ENCODE data around the gene CHM. TPM values are rescaled to one million over a fixed set of nuclear protein-coding genes. Genes with fewer than 3 reads are reported as not detected.

Gene CHM
- total RNA-seq, 1 donor from 2014 or later: 15.0 TPM

DNA sequence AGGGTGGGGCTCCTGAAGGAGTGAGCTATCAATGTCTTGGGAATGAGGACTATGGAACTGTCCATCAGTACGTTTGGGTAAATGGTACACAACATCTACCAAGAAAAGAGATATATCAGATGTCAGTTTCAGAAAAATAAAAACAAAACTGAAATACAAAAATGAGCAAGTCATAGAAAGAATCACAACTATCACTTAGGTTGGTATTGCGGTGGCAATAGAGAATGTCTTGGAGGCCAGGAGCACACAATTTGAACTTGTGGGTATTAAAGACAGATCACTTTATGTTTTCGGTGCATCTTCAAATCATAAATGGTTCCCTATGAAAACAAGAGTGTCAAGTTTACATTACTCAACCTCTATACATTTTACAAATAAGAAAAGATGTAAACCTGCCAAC is 176.8 kb downstream of the CHM start:
- TF ChIP-seq, protein P1, sequence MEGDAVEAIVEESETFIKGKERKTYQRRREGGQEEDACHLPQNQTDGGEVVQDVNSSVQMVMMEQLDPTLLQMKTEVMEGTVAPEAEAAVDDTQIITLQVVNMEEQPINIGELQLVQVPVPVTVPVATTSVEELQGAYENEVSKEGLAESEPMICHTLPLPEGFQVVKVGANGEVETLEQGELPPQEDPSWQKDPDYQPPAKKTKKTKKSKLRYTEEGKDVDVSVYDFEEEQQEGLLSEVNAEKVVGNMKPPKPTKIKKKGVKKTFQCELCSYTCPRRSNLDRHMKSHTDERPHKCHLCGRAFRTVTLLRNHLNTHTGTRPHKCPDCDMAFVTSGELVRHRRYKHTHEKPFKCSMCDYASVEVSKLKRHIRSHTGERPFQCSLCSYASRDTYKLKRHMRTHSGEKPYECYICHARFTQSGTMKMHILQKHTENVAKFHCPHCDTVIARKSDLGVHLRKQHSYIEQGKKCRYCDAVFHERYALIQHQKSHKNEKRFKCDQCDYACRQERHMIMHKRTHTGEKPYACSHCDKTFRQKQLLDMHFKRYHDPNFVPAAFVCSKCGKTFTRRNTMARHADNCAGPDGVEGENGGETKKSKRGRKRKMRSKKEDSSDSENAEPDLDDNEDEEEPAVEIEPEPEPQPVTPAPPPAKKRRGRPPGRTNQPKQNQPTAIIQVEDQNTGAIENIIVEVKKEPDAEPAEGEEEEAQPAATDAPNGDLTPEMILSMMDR (conservative IDR thresholded peaks at IDR 0.05; ENCODE audit: low read depth, low read length): no peak
- no peak for DNase-seq (ENCODE audit: low read depth)
- H3K4me3 ChIP-seq (ENCODE audit: low read depth, low read length): no peak overlapping the region

DNA sequence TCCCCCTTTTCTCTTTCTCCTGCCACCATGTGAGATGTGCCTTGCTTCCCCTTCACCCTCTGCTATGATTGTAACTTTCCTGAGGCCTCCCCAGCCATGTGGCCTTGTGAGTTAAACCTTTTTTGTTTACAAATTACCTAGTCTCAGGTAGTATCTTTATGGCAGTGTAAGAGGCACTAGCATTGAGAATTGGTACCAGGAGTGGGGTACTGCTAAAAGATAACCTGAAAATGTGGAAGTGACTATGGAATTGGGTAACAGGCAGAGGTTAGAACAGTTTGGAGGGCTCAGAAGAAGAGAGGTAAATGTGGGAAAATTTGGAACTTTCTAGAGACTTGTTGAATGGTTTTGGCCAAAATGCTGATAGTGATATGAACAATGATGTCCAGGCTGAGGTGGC is 182.0 kb downstream of the CHM start:
- H3K4me3 ChIP-seq (ENCODE audit: low read depth, low read length): no peak overlapping the region
- TF ChIP-seq, protein P1 (conservative IDR thresholded peaks at IDR 0.05; ENCODE audit: low read depth, low read length): no peak
- no peak for DNase-seq (ENCODE audit: low read depth)

DNA sequence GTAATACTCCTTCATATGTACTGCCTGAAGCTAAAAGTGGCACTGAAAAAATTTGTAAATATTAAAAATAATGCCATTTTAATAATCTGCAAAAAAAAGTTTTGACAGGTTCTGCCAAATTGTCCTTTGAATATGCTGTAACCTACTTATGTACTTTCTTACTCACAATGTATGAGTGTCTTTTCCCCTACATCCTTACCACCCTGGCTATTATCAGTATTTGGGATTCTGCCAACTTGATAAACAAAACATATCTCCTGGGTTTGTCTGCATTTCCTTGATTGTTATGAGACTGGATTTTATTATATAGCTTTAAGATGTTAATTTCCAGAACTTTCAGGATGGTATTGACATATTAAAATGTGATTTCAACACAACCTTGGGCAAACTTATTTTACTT is 187.9 kb downstream of the CHM start:
- DNase-seq (ENCODE audit: low read depth): no peak
- TF ChIP-seq, protein P1 (conservative IDR thresholded peaks at IDR 0.05; ENCODE audit: low read depth, low read length): no peak
- no peak overlapping the region for H3K4me3 ChIP-seq (ENCODE audit: low read depth, low read length)

DNA sequence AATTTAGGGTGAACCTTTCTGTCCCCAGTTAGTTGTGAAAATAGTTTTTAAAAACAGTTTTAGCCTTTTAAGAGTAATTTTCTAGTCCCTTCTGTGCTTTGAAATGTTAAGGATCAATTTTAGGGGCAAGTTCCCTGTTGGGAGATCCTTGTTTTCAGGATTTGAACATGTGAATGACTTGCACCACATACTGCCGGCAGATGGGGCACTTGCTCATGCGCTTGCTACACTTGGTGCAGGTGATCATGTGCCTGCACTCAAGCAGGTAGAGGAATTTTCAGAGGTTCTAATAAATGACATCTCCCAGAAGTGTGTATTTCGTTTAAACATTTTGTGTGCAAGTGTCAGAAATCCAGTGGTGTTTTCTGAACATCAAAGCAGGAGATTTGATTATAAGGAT is 195.9 kb downstream of the CHM start:
- H3K4me3 ChIP-seq (ENCODE audit: low read depth, low read length): no peak overlapping the region
- TF ChIP-seq, protein P1 (conservative IDR thresholded peaks at IDR 0.05; ENCODE audit: low read depth, low read length): peak; percentile 59
- DNase-seq (ENCODE audit: low read depth): no peak

DNA sequence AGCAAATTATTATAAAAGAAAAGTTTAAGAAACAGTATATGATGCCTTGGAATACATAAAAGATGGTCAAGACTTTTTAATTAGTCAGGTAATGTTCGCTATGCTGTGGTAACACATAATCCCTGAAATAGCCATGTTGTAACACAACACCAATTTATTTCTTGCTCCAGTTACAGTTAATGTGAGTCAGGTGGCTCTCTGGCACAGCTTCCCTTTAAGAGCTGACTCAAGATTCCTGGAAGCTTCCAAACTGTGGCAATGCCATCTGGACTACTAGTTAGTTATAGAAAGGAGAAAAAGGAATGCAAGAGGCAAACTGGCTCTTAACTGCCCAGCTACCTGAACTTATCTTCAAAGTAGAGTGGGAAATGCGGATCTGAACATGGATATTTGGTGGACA is 210.5 kb downstream of the CHM start:
- no peak overlapping the region for H3K4me3 ChIP-seq (ENCODE audit: low read depth, low read length)
- DNase-seq (ENCODE audit: low read depth): peak; percentile 25
- TF ChIP-seq, protein P1 (conservative IDR thresholded peaks at IDR 0.05; ENCODE audit: low read depth, low read length): no peak

DNA sequence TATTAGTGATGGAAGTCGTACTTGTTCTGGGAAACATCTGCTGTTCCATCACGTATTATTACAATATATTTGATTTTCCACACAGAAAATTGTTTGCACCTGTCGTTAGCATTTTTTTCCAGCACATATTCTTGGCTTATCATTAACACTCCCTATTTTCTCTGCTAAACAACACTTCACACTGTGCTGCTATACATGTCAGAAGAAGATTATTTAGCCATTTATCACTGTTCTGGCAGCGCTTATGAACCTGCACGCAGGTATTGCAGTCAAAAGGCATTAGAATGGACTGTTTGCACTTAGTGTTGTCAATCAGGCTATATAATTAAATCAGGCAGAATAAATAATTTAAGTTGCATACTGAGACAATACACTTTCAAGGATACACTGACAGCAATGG is 218.6 kb downstream of the CHM start:
- TF ChIP-seq, protein P1 (conservative IDR thresholded peaks at IDR 0.05; ENCODE audit: low read depth, low read length): no peak
- DNase-seq (ENCODE audit: low read depth): no peak
- H3K4me3 ChIP-seq (ENCODE audit: low read depth, low read length): no peak overlapping the region

DNA sequence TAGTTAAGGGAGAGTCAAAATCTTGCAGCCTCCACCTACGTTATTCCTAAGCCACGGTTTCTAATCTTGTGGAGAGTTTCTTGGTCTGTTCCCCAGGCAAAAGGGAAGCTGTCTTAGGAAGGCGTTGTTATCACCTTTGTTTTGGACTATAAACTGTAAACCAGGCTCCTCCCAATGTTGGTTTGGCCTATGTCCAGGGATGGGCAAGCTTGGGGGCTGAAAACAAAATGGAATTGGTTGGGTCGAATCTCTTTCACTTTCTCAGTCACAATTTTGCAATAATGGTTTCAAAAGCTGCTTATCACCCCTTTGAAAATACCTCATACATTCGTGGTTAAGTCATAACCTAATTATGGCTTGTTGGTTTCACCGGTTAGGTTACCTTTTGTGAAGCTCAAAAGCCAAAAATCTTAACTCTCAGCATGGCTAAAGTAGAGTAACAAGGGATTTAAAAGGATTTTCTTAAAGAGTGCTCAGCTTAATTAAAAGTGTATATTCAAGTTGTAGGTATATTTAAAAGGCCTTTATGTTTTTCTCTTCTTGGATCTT is 232.1 kb downstream of the CHM start:
- TF ChIP-seq, protein P1 (conservative IDR thresholded peaks at IDR 0.05; ENCODE audit: low read depth, low read length): no peak
- DNase-seq (ENCODE audit: low read depth): no peak
- H3K4me3 ChIP-seq (ENCODE audit: low read depth, low read length): no peak overlapping the region

Data from epithelial cell of proximal tubule (primary cell).